Mesothelial cell of epicardium (in vitro differentiated cells): Measurements from ENCODE around the gene PDE10A. TPM values are rescaled to one million over a fixed set of nuclear protein-coding genes. Genes with fewer than 3 reads are reported as not detected.

Experiments used
- DNase-seq, 2 experiments: peaks; one replicate each; pipeline ENCODE4 v3.0.0; 2021; ENCODE audit warnings: low spot score in 2 of 2; ENCODE audit not compliant: unreplicated experiment in 2 of 2
- H3K27ac Mint-ChIP-seq: 2 replicates; pipeline ENCODE4 v1.8.0; 2021; ENCODE audit warnings: mixed read lengths
- H3K27me3 Mint-ChIP-seq: 2 replicates; pipeline ENCODE4 v1.8.0; 2021; ENCODE audit warnings: low read depth, mixed read lengths
- H3K36me3 Mint-ChIP-seq: 2 replicates; pipeline ENCODE4 v1.8.0; 2021; ENCODE audit warnings: mixed read lengths
- H3K4me1 Mint-ChIP-seq: 2 replicates; pipeline ENCODE4 v1.8.0; 2021; ENCODE audit warnings: mixed read lengths
- H3K4me3 Mint-ChIP-seq: 2 replicates; pipeline ENCODE4 v1.8.0; 2021; ENCODE audit warnings: mild to moderate bottlenecking, moderate library complexity, mixed read lengths
- H3K9me3 Mint-ChIP-seq: 2 replicates; pipeline ENCODE4 v1.8.0; 2021; ENCODE audit warnings: mixed read lengths
- CTCF ChIP-seq: fragments of 200-600 bp; sonication (generic); IDR thresholded peaks from one replicate; pipeline ENCODE4 v1.5.0; 2021; ENCODE audit warnings: antibody characterized with exemption; ENCODE audit not compliant: unreplicated experiment
- total RNA-seq: library from RNA; stranded (reverse); gene quantifications from 3 replicates; pipeline ENCODE4 v1.2.1, GENCODE V29; 2021

PDE10A gene
- total RNA-seq, 1 donor from 2014 or later = 12.8 TPM

GRCh38 chr6:165653196-165653595, 9.8 kb downstream of the PDE10A start:
- Mint-ChIP-seq H3K4me3 (no peak overlapping the region), H3K27me3 (peaks cover 6% of the 10 kb centered on the region), H3K27ac (no peak overlapping the region), H3K36me3 (no peaks in the 10 kb centered on the region), H3K9me3 (peaks cover 4% of the 10 kb centered on the region), H3K4me1 (peaks cover 23% of the 10 kb centered on the region)
- no peak for TF ChIP-seq CTCF
- no peak for DNase-seq

GRCh38 chr6:165652766-165653165, 10.3 kb downstream of the PDE10A start:
- Mint-ChIP-seq H3K9me3 (peaks cover 4% of the 10 kb centered on the region), H3K4me3 (no peak overlapping the region), H3K36me3 (no peaks in the 10 kb centered on the region), H3K4me1 (peaks cover 21% of the 10 kb centered on the region), H3K27ac (no peak overlapping the region), H3K27me3 (peaks cover 2% of the 10 kb centered on the region)
- DNase-seq = no peak
- no peak for TF ChIP-seq CTCF

- Mint-ChIP-seq H3K4me3 (no peak overlapping the region), H3K27ac (peak overlapping the region; percentile 36), H3K36me3 (no peaks in the 10 kb centered on the region), H3K4me1 (peaks cover 23% of the 10 kb centered on the region), H3K27me3 (peaks cover 2% of the 10 kb centered on the region), H3K9me3 (peaks cover 4% of the 10 kb centered on the region)
- DNase-seq = no peak
- no peak for TF ChIP-seq CTCF
These were observed 13.6 kb downstream of the PDE10A start for GRCh38 chr6:165649166-165650137.

- H3K36me3 Mint-ChIP-seq = peaks cover 3% of the 10 kb centered on the region
- no peak for TF ChIP-seq CTCF
- DNase-seq = no peak
- H3K4me1 Mint-ChIP-seq = peaks cover 23% of the 10 kb centered on the region
- H3K9me3 Mint-ChIP-seq = peaks cover 4% of the 10 kb centered on the region
- peaks cover 2% of the 10 kb centered on the region for H3K27me3 Mint-ChIP-seq
- no peak overlapping the region for H3K4me3 Mint-ChIP-seq
- H3K27ac Mint-ChIP-seq = peak overlapping the region; percentile 9
These were observed 16.0 kb downstream of the PDE10A start for GRCh38 chr6:165647041-165647440.

GRCh38 chr6:165645919-165646318, 17.1 kb downstream of the PDE10A start:
- Mint-ChIP-seq H3K4me3 (no peak overlapping the region), H3K4me1 (peaks cover 23% of the 10 kb centered on the region), H3K9me3 (no peaks in the 10 kb centered on the region), H3K27ac (no peak overlapping the region), H3K27me3 (peaks cover 2% of the 10 kb centered on the region), H3K36me3 (peaks cover 3% of the 10 kb centered on the region)
- DNase-seq = no peak
- no peak for TF ChIP-seq CTCF
